Sigmoid colon (tissue), 7 donors: ENCODE data around the gene EME1. TPM values are rescaled to one million over a fixed set of nuclear protein-coding genes. Genes with fewer than 3 reads are reported as not detected.
A peak's percentile ranks its signal among the peaks of the same experiment; 100 is the strongest.

Experiments
- DNase-seq: peaks from one replicate; pipeline ENCODE4 v3.0.0-alpha.2; 2019
- H3K27ac ChIP-seq, 4 donors: fragments of 200-600 bp; sonication (generic); one replicate each; pipeline ENCODE4 v1.5.1; 2016 to 2019; ENCODE audit warnings: mild to moderate bottlenecking in 1 of 4
- H3K27me3 ChIP-seq, 3 donors: fragments of 200-600 bp; sonication (generic); one replicate each; pipeline ENCODE4 v1.5.1; 2019; ENCODE audit warnings: mild to moderate bottlenecking in 1 of 3
- H3K36me3 ChIP-seq, 4 donors: fragments of 200-600 bp; sonication (generic); one replicate each; pipeline ENCODE4 v1.5.1; 2016 to 2019
- H3K4me1 ChIP-seq, 4 donors: fragments of 200-600 bp; sonication (generic); one replicate each; pipeline ENCODE4 v1.5.1; 2017 to 2019
- H3K4me3 ChIP-seq, 4 donors: fragments of 200-600 bp; sonication (generic); one replicate each; pipeline ENCODE4 v1.5.1; 2017 to 2019; ENCODE audit warnings: mild to moderate bottlenecking in 2 of 4, moderate library complexity in 1 of 4
- H3K9me3 ChIP-seq, 4 donors: fragments of 200-600 bp in 3 of 4; sonication (generic) in 3 of 4; one replicate each; pipeline versions ENCODE4 v1.5.1 to v1.6.1; 2013 to 2019
- EP300 ChIP-seq, 4 donors: sonication (generic); formaldehyde crosslinking; IDR thresholded peaks; one replicate each; pipeline ENCODE4 v1.6.1; 2017; ENCODE audit warnings: antibody characterized with exemption in 4 of 4
- POLR2A ChIP-seq, 2 donors: fragments of 450-650 bp; IDR thresholded peaks; one replicate each; pipeline ENCODE4 v1.6.1; 2016; ENCODE audit warnings: antibody characterized with exemption in 2 of 2, mild to moderate bottlenecking in 2 of 2, moderate library complexity in 2 of 2
- POLR2AphosphoS5 ChIP-seq, 4 donors: sonication (generic); formaldehyde crosslinking; IDR thresholded peaks; one replicate each; pipeline ENCODE4 v1.6.1; 2017; ENCODE audit warnings: antibody characterized with exemption in 4 of 4
- WGBS, 2 donors: extraction: QIAGEN DNeasy Blood & Tissue Kit; methylation state at CpG; one replicate each; pipeline ENCODE4 v1.1.7; 2013; 5-methylcytosine and 5-hydroxymethylcytosine counted together
- intact Hi-C: fragments of 100-400 bp; cut with DNase I; formaldehyde crosslinking; loops from one replicate; pipeline ENCODE4 v1.15.1; 2023
- polyA plus RNA-seq, 3 donors: library from polyadenylated mRNA; stranded (reverse); fragments of 200-250 nt; gene quantifications; one replicate each; pipeline ENCODE4 v1.2.3, GENCODE V29; 2013
- total RNA-seq, 4 donors: library from RNA; depleted of rRNA; stranded (reverse); fragments of >200 nt; gene quantifications; one replicate each; pipeline ENCODE4 v1.1.0, GENCODE V29; 2016
- TF ChIP-seq, protein P1 (sequence below), 4 experiments: fragments of 450-650 bp in 3 of 4; fragments of 200-600 bp in 1 of 4; IDR thresholded peaks; one replicate each; pipeline ENCODE4 v1.5.1; 2016 to 2019; ENCODE audit warnings: antibody characterized with exemption in 4 of 4, mild to moderate bottlenecking in 3 of 4, moderate library complexity in 2 of 4
- donor health status: healthy with polysubstance abuse.
- donor health status: Bipolar disorder and iron deficiency.
- donor health status: healthy.

Gene EME1
- total and polyA plus RNA-seq, 7 donors = 0.36 to 3.5 (median 1.2) TPM; not detected in 4

DNA sequence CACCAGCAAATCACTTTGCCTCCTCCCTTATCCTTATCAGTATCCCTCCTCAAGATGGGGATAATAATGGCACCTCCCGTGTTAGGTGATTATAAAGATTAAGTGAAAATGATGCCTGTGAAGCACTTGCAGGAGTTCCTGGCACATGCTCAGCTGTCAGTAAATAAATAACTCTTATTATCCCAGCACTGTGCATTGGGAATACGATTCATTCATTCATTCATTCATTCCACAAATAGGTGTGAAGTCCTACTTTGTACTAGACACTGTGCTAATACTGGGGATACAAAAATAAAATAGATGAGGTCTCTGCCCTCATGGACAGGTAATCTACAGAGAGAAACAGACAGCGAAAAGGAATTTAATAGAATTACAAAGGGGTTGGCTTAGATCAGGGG, 25.1 kb upstream of the EME1 start:
- no peak for DNase-seq
- H3K9me3 ChIP-seq = no peaks in the 10 kb centered on the region
- peaks cover 0 to 50% (median 42%) of the 10 kb centered on the region in 4 donors for H3K4me1 ChIP-seq
- no peaks in the 10 kb centered on the region for H3K36me3 ChIP-seq
- H3K27ac ChIP-seq = peak overlapping the region in 3 of 4 donors; percentile 28 to 82 (median 79)
- no peak for TF ChIP-seq EP300 (IDR thresholded peaks at IDR 0.05)
- TF ChIP-seq, protein P1, sequence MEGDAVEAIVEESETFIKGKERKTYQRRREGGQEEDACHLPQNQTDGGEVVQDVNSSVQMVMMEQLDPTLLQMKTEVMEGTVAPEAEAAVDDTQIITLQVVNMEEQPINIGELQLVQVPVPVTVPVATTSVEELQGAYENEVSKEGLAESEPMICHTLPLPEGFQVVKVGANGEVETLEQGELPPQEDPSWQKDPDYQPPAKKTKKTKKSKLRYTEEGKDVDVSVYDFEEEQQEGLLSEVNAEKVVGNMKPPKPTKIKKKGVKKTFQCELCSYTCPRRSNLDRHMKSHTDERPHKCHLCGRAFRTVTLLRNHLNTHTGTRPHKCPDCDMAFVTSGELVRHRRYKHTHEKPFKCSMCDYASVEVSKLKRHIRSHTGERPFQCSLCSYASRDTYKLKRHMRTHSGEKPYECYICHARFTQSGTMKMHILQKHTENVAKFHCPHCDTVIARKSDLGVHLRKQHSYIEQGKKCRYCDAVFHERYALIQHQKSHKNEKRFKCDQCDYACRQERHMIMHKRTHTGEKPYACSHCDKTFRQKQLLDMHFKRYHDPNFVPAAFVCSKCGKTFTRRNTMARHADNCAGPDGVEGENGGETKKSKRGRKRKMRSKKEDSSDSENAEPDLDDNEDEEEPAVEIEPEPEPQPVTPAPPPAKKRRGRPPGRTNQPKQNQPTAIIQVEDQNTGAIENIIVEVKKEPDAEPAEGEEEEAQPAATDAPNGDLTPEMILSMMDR (IDR thresholded peaks at IDR 0.05) = no peak
- no peak for TF ChIP-seq POLR2AphosphoS5 (IDR thresholded peaks at IDR 0.05)
- TF ChIP-seq POLR2A (IDR thresholded peaks at IDR 0.05) = no peak
- intact Hi-C loops = no loop called here
- H3K4me3 ChIP-seq = no peak overlapping the region
- 46 to 68% methylated on average over 3 of the region's 3 CpGs for WGBS, 2 donors
- H3K27me3 ChIP-seq = no peaks in the 10 kb centered on the region

DNA sequence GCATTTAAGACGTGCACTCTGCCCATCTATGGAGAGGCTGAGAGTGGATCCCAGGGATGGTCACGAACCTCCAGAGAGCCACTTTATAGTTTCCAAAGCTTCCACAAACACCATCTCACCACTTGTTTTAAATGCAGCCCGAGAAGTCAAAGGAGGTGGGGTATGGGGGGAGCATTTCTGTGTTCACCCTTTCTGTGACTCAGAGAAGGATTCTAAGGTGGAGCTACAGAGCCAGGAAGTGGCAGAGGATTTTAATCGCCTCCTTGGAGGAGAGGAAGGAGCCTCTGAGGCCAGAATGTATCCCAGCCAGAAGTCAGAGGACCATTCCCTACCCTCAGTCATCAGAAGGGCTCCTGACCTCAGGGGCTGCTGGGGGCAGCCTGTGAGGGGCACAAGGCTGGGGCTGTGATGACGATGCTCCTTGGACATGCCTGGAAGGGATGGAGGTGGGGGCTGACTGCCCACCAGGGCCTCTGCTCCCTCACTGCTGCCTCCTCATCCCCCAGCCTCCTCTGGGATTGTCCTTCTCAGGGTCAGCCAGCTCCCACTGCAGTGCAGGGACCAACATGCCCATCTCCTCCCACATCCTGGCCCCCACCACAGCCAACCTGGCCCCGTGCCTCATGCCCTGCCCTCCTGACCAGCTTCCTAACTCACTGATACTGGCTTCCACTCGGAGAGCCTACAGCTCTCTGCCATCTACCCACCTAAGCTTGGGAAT, 24.3 kb upstream of the EME1 start:
- peaks cover 0 to 51% (median 42%) of the 10 kb centered on the region in 4 donors for H3K4me1 ChIP-seq
- H3K9me3 ChIP-seq = no peaks in the 10 kb centered on the region
- peaks cover 0 to 6% (median 0%) of the 10 kb centered on the region in 4 donors for H3K36me3 ChIP-seq
- H3K27ac ChIP-seq = peak overlapping the region in 2 of 4 donors; percentile 1 to 28
- peak; percentile 63 for DNase-seq
- TF ChIP-seq EP300 (IDR thresholded peaks at IDR 0.05) (no peak), POLR2AphosphoS5 (IDR thresholded peaks at IDR 0.05) (no peak), POLR2A (IDR thresholded peaks at IDR 0.05) (no peak)
- TF ChIP-seq, protein P1 (IDR thresholded peaks at IDR 0.05) = no peak
- H3K4me3 ChIP-seq = no peak overlapping the region
- 81% methylated on average over 7 of the region's 7 CpGs for WGBS, 2 donors
- intact Hi-C loops = no loop called here
- no peaks in the 10 kb centered on the region for H3K27me3 ChIP-seq

DNA sequence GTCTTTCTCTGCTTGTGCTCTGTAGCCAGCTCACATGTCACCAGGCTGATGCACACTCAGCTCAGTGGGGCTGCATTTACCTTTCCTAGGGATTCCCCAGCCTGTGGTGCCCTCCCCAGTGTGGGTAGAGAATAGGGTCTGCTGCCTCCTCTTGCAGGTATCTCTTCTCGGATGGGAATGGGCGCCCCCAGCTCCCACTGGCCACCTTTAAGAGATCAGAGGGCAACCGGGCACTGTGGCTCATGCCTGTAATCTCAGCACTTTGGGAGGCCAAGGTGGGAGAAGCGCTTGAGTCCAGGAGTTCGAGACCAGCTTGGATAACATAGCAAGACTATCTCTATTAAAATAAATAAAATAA, 23.8 kb upstream of the EME1 start:
- peaks cover 0 to 51% (median 42%) of the 10 kb centered on the region in 4 donors for H3K4me1 ChIP-seq
- no peaks in the 10 kb centered on the region for H3K27me3 ChIP-seq
- no peak overlapping the region for H3K27ac ChIP-seq
- intact Hi-C loops = no loop called here
- TF ChIP-seq POLR2A (IDR thresholded peaks at IDR 0.05) (no peak), POLR2AphosphoS5 (IDR thresholded peaks at IDR 0.05) (no peak), EP300 (IDR thresholded peaks at IDR 0.05) (no peak)
- TF ChIP-seq, protein P1 (IDR thresholded peaks at IDR 0.05) = no peak
- WGBS, 2 donors = 96 to 98% methylated on average over 5 of the region's 5 CpGs
- no peaks in the 10 kb centered on the region for H3K9me3 ChIP-seq
- H3K4me3 ChIP-seq = no peak overlapping the region
- peaks cover under 1 to 11% (median 4%) of the 10 kb centered on the region in 4 donors for H3K36me3 ChIP-seq
- peak; percentile 50 for DNase-seq

DNA sequence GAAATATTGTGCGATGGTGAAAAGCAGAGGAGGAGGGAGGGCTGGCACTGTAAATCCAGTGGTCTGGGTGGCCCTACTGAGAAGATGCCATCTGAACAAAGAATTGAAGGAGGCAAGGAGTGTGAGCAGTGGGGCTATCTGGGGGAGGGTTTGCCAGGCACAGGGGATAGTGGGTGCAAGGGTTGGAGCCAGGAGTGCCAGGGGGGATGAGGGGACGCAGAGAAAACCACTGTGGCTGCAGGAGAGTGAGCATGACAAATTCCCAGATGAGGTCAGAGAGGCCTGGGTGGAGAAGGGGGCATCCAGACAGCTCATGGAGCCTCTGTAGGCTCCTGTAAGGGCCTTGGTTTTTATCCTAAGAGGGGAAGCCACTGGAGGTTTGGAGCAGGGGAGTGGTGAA, 22.3 kb upstream of the EME1 start:
- H3K27ac ChIP-seq = no peak overlapping the region
- H3K9me3 ChIP-seq = no peaks in the 10 kb centered on the region
- 90 to 91% methylated on average over 2 of the region's 2 CpGs for WGBS, 2 donors
- TF ChIP-seq POLR2A (IDR thresholded peaks at IDR 0.05) (no peak), EP300 (IDR thresholded peaks at IDR 0.05) (no peak), POLR2AphosphoS5 (IDR thresholded peaks at IDR 0.05) (no peak)
- TF ChIP-seq, protein P1 (IDR thresholded peaks at IDR 0.05) = no peak
- peaks cover 8 to 26% (median 18%) of the 10 kb centered on the region in 4 donors for H3K36me3 ChIP-seq
- peaks cover 0 to 40% (median 36%) of the 10 kb centered on the region in 4 donors for H3K4me1 ChIP-seq
- peak; percentile 20 for DNase-seq
- intact Hi-C loops = no loop called here
- no peak overlapping the region for H3K4me3 ChIP-seq
- no peaks in the 10 kb centered on the region for H3K27me3 ChIP-seq
